ENCODE measurements around the gene DNER. TPM values are rescaled to one million over a fixed set of nuclear protein-coding genes. Genes with fewer than 3 reads are reported as not detected.

DNER gene
- total and polyA plus RNA-seq, 2 experiments from 2014 or later = 4.7 to 8.8 TPM

DNA sequence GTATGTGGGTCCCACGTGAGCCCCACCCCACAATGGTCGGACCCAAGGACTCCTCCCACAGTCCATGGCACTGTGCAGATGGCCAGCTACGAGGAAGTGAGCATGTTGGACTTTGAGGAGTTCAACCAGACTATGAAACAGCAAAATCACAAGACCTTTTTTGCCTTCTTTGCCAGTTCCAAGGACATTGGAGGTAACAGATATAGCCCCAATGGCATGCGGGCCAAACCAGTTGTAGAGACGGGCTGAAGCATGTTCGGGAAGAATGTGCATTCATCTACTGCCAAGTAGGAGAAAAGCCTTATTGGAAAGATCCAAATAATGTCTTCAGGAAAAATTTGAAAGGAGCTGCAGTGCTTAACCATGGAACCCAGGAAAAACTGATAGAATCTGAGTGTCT, 12.6 kb downstream of the DNER start:
- H3K36me3 ChIP-seq (ENCODE audit: insufficient read depth) = no peaks in the 10 kb centered on the region
- H3K79me2 ChIP-seq (replicated peaks; ENCODE audit: insufficient read depth) = no peaks in the 10 kb centered on the region
- H3K4me2 ChIP-seq = no peak overlapping the region
- no peak overlapping the region for H3K4me3 ChIP-seq
- H3K27me3 Mint-ChIP-seq (ENCODE audit: insufficient read depth, low read depth, poor library complexity) = peaks cover 4% of the 10 kb centered on the region
- ATAC-seq (no peak), DNase-seq (ENCODE audit: low spot score) (no peak)
- H3K27ac Mint-ChIP-seq = no peak overlapping the region
- H3K27ac ChIP-seq (ENCODE audit: low read depth) = no peak overlapping the region
- peaks cover 17% of the 10 kb centered on the region for H3K4me1 ChIP-seq (ENCODE audit: insufficient read depth)
- no peak for TF ChIP-seq ZNF331 (CRISPR knock-in tag; IDR thresholded peaks at IDR 0.05; ENCODE audit: low read depth)
- TF ChIP-seq NANOG (IDR thresholded peaks at IDR 0.05; ENCODE audit: borderline replicate concordance) = no peak
- no peak for TF ChIP-seq CTCF (conservative IDR thresholded peaks at IDR 0.05; ENCODE audit: low read depth in 2 of 2)
- no peak for TF ChIP-seq ETS1 (IDR thresholded peaks at IDR 0.05)
- no peak for TF ChIP-seq ZNF114 (CRISPR knock-in tag; IDR thresholded peaks at IDR 0.05)
- TF ChIP-seq EZH2 (IDR thresholded peaks at IDR 0.05; ENCODE audit: low read depth, unreplicated experiment) = no peak
- TF ChIP-seq, protein P1, sequence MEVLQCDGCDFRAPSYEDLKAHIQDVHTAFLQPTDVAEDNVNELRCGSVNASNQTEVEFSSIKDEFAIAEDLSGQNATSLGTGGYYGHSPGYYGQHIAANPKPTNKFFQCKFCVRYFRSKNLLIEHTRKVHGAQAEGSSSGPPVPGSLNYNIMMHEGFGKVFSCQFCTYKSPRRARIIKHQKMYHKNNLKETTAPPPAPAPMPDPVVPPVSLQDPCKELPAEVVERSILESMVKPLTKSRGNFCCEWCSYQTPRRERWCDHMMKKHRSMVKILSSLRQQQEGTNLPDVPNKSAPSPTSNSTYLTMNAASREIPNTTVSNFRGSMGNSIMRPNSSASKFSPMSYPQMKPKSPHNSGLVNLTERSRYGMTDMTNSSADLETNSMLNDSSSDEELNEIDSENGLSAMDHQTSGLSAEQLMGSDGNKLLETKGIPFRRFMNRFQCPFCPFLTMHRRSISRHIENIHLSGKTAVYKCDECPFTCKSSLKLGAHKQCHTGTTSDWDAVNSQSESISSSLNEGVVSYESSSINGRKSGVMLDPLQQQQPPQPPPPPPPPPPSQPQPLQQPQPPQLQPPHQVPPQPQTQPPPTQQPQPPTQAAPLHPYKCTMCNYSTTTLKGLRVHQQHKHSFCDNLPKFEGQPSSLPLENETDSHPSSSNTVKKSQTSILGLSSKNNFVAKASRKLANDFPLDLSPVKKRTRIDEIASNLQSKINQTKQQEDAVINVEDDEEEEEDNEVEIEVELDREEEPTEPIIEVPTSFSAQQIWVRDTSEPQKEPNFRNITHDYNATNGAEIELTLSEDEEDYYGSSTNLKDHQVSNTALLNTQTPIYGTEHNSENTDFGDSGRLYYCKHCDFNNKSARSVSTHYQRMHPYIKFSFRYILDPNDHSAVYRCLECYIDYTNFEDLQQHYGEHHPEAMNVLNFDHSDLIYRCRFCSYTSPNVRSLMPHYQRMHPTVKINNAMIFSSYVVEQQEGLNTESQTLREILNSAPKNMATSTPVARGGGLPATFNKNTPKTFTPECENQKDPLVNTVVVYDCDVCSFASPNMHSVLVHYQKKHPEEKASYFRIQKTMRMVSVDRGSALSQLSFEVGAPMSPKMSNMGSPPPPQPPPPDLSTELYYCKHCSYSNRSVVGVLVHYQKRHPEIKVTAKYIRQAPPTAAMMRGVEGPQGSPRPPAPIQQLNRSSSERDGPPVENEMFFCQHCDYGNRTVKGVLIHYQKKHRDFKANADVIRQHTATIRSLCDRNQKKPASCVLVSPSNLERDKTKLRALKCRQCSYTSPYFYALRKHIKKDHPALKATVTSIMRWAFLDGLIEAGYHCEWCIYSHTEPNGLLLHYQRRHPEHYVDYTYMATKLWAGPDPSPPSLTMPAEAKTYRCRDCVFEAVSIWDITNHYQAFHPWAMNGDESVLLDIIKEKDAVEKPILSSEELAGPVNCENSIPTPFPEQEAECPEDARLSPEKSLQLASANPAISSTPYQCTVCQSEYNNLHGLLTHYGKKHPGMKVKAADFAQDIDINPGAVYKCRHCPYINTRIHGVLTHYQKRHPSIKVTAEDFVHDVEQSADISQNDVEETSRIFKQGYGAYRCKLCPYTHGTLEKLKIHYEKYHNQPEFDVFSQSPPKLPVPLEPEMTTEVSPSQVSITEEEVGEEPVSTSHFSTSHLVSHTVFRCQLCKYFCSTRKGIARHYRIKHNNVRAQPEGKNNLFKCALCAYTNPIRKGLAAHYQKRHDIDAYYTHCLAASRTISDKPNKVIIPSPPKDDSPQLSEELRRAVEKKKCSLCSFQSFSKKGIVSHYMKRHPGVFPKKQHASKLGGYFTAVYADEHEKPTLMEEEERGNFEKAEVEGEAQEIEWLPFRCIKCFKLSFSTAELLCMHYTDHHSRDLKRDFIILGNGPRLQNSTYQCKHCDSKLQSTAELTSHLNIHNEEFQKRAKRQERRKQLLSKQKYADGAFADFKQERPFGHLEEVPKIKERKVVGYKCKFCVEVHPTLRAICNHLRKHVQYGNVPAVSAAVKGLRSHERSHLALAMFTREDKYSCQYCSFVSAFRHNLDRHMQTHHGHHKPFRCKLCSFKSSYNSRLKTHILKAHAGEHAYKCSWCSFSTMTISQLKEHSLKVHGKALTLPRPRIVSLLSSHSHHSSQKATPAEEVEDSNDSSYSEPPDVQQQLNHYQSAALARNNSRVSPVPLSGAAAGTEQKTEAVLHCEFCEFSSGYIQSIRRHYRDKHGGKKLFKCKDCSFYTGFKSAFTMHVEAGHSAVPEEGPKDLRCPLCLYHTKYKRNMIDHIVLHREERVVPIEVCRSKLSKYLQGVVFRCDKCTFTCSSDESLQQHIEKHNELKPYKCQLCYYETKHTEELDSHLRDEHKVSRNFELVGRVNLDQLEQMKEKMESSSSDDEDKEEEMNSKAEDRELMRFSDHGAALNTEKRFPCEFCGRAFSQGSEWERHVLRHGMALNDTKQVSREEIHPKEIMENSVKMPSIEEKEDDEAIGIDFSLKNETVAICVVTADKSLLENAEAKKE (CRISPR knock-in tag; IDR thresholded peaks at IDR 0.05) = no peak
- TF ChIP-seq STAT1 (IDR thresholded peaks at IDR 0.05; ENCODE audit: unreplicated experiment) = no peak
- no peak for TF ChIP-seq CREB1 (CRISPR knock-in tag; IDR thresholded peaks at IDR 0.05; ENCODE audit: low read depth)
- no peak for TF ChIP-seq REST (IDR thresholded peaks at IDR 0.05; ENCODE audit: unreplicated experiment)
- TF ChIP-seq POLR2AphosphoS5 (IDR thresholded peaks at IDR 0.05; ENCODE audit: low read depth) = no peak
- TF ChIP-seq JUNB (IDR thresholded peaks at IDR 0.05; ENCODE audit: unreplicated experiment) = no peak
- TF ChIP-seq EZH2phosphoT487 (IDR thresholded peaks at IDR 0.05; ENCODE audit: unreplicated experiment) = no peak
- no peaks in the 10 kb centered on the region for H3K9me3 Mint-ChIP-seq
- H3K4me1 Mint-ChIP-seq = peaks cover 17% of the 10 kb centered on the region; the same call in 2 of the 3 replicates
- peaks cover 6% of the 10 kb centered on the region; the same call in 1 of the 2 replicates for H3K9me2 ChIP-seq (ENCODE audit: insufficient read depth)
- no peaks in the 10 kb centered on the region for H3K27me3 ChIP-seq (ENCODE audit: insufficient read depth)
- no peaks in the 10 kb centered on the region for H3K36me3 Mint-ChIP-seq (ENCODE audit: low read depth)
- H3K4me3 Mint-ChIP-seq = no peak overlapping the region
- H3F3A ChIP-seq (replicated peaks; ENCODE audit: low read depth) = no peaks in the 10 kb centered on the region
- H4K20me1 ChIP-seq (replicated peaks; ENCODE audit: insufficient read depth) = no peaks in the 10 kb centered on the region
- H2AFZ ChIP-seq = no peak overlapping the region

Measured in GM23338 (cell line).